Neural cell (in vitro differentiated cells): Measurements from ENCODE around the gene CASKIN1.

Experiments used
- CTCF ChIP-seq: fragments of 450-650 bp; IDR thresholded peaks from 2 replicates; pipeline ENCODE4 v1.5.1; 2014; ENCODE audit warnings: antibody characterized with exemption, mild to moderate bottlenecking, moderate library complexity; ENCODE audit not compliant: poor library complexity, severe bottlenecking
- EP300 ChIP-seq: fragments of 450-650 bp; conservative IDR thresholded peaks from 2 replicates; pipeline ENCODE4 v1.6.1; 2014; ENCODE audit warnings: antibody characterized with exemption, mild to moderate bottlenecking, moderate library complexity; ENCODE audit not compliant: poor library complexity, severe bottlenecking
- EZH2 ChIP-seq: fragments of 200-600, 300-800 bp; shearing (Covaris generic), sonication (generic); IDR thresholded peaks from 2 replicates; pipeline ENCODE4 v1.6.1; 2014; ENCODE audit warnings: antibody characterized with exemption, low read length, borderline replicate concordance, mild to moderate bottlenecking; ENCODE audit not compliant: insufficient read depth, poor library complexity, severe bottlenecking
- MXI1 ChIP-seq: fragments of 450-650 bp; conservative IDR thresholded peaks from 2 replicates; pipeline ENCODE4 v1.6.1; 2014; ENCODE audit warnings: antibody characterized with exemption, mild to moderate bottlenecking; ENCODE audit not compliant: poor library complexity, severe bottlenecking
- RAD21 ChIP-seq: fragments of 450-650 bp; conservative IDR thresholded peaks from 2 replicates; pipeline ENCODE4 v1.6.1; 2014; ENCODE audit warnings: antibody characterized with exemption, mild to moderate bottlenecking, moderate library complexity
- SMC3 ChIP-seq: fragments of 450-650 bp; conservative IDR thresholded peaks from 2 replicates; pipeline ENCODE4 v1.6.1; 2014; ENCODE audit warnings: antibody characterized with exemption, mild to moderate bottlenecking, moderate library complexity; ENCODE audit not compliant: poor library complexity
- TAF1 ChIP-seq: IDR thresholded peaks from 2 replicates; pipeline ENCODE4 v1.6.1; 2012; ENCODE audit warnings: low read depth

DNA sequence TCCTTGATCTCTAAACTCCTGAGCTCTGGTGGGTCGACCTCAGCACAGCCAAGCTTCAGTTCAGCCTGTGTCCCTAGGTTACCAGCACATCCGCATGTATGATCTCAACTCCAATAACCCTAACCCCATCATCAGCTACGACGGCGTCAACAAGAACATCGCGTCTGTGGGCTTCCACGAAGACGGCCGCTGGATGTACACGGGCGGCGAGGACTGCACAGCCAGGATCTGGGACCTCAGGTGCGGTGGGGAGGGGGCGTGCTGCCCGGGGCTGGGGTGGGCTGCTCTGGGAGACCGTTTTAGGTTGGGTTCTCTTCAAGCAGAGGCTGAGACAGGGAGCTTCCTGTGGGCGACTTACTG is 10.0 kb upstream of the CASKIN1 start:
- TF ChIP-seq CTCF (no peak), EZH2 (no peak), SMC3 (no peak), EP300 (no peak), TAF1 (no peak), MXI1 (no peak), RAD21 (no peak)
